ENCODE measurements around the gene BOC. TPM values are rescaled to one million over a fixed set of nuclear protein-coding genes. Genes with fewer than 3 reads are reported as not detected.

Gene BOC
- total and polyA plus RNA-seq, 2 of the 8 experiments (the other 6 are each of a cell fraction or from before 2014, with no cell fraction given): 6.9 to 9.3 TPM

GRCh38 chr3:113279686-113280085, 68.3 kb downstream of the BOC start:
- no peaks in the 10 kb centered on the region for H3K79me2 ChIP-seq (ENCODE audit: control insufficient read depth in 1 of 2, insufficient read depth in 2 of 2, low read length in 2 of 2)
- no peak overlapping the region for H3K14ac ChIP-seq (ENCODE audit: insufficient read length)
- H3K4me2 ChIP-seq (ENCODE audit: insufficient read depth in 1 of 2, low read depth in 2 of 2, low read length in 2 of 2): no peak overlapping the region
- no peak overlapping the region for H2AFZ ChIP-seq (ENCODE audit: low read length)
- H2BK120ac ChIP-seq (replicated peaks; ENCODE audit: low read depth, low read length): no peak overlapping the region
- H4K20me1 ChIP-seq (replicated peaks in 1 of 2; ENCODE audit: control insufficient read depth in 1 of 2, insufficient read depth in 2 of 2, low read length in 2 of 2): no peaks in the 10 kb centered on the region
- no peak overlapping the region for H2BK15ac ChIP-seq (ENCODE audit: low read length)
- CTCF ChIA-PET (ENCODE audit: partially characterized antibody): interaction anchor here (0.6 to 7.4 kb wide), 21 partner anchors 8 to 227 kb away, joined by 3 to 63 read pairs (median 4); partner anchors contain the start of gene BOC
- POLR2A ChIA-PET (ENCODE audit: partially characterized antibody): no interaction called here
- no peak overlapping the region; the same call in 1 of the 2 replicates for H4K8ac ChIP-seq (ENCODE audit: extremely low read depth, insufficient read depth, low read length)
- DNase-seq (ENCODE audit: low read depth in 1 of 2, low spot score in 2 of 2) (no peak), FAIRE-seq (no peak)
- no peaks in the 10 kb centered on the region for H3K27me3 ChIP-seq (replicated peaks in 1 of 4; ENCODE audit: control insufficient read depth in 3 of 4, extremely low read depth in 1 of 4, insufficient read depth in 3 of 4, low read length in 3 of 4)
- no peak overlapping the region for H2BK20ac ChIP-seq (ENCODE audit: low read length)
- H3K36me3 ChIP-seq (ENCODE audit: control insufficient read depth in 2 of 4, insufficient read depth in 4 of 4, low read length in 3 of 4): peaks cover 0 to 4% (median 0%) of the 10 kb centered on the region in 4 experiments; a peak in 4 of 8 replicates
- no peak overlapping the region for H3K23ac ChIP-seq (ENCODE audit: insufficient read length)
- no peak overlapping the region for H3K4ac ChIP-seq (replicated peaks; ENCODE audit: insufficient read length, low read depth, low read length)
- no peak overlapping the region for H3K18ac ChIP-seq (ENCODE audit: extremely low read depth, low read length)
- no peaks in the 10 kb centered on the region for H3K23me2 ChIP-seq (ENCODE audit: low read depth, low read length)
- H4K5ac ChIP-seq (ENCODE audit: insufficient read length, low read depth, low read length): no peak overlapping the region
- H3K4me1 ChIP-seq (replicated peaks in 1 of 4; ENCODE audit: control insufficient read depth in 3 of 4, insufficient read depth in 4 of 4, low read length in 3 of 4): peaks cover 0 to 11% (median 5%) of the 10 kb centered on the region in 4 experiments; a peak in 5 of 7 replicates
- WGBS, 2 experiments (ENCODE audit: extremely low coverage in 1 of 2, insufficient coverage in 1 of 2, insufficient read length in 1 of 2, insufficient replicate concordance in 2 of 2, low coverage in 1 of 2, low lambda C conversion rate in 2 of 2, missing lambda C conversion rate in 1 of 2): 93% methylated on average over 17 of the region's 17 CpGs; no CpG with 5 or more reads in 1 of the 2 experiments
- H3K56ac ChIP-seq (replicated peaks; ENCODE audit: insufficient read length, low read depth, low read length): no peak overlapping the region
- no peak overlapping the region for H2BK5ac ChIP-seq (ENCODE audit: low read depth, low read length)
- H3K79me1 ChIP-seq (ENCODE audit: low read depth, low read length): no peaks in the 10 kb centered on the region
- H2BK12ac ChIP-seq (ENCODE audit: low read depth, low read length): no peak overlapping the region
- H2AK5ac ChIP-seq (ENCODE audit: low read depth, low read length): no peak overlapping the region
- H3K4me3 ChIP-seq (ENCODE audit: extremely low read depth in 1 of 4, insufficient read depth in 2 of 4, low read depth in 3 of 4, low read length in 4 of 4): no peak overlapping the region
- no peak overlapping the region for H3K9ac ChIP-seq (replicated peaks in 1 of 4; ENCODE audit: extremely low read depth in 1 of 4, low read depth in 3 of 4, low read length in 3 of 4)
- no peak overlapping the region for H3K27ac ChIP-seq (ENCODE audit: low read depth, low read length)
- H4K91ac ChIP-seq (replicated peaks; ENCODE audit: insufficient read length, low read length): no peak overlapping the region
- no peaks in the 10 kb centered on the region for H3K9me3 ChIP-seq (ENCODE audit: insufficient read depth in 2 of 2, low read depth in 1 of 2, low read length in 1 of 2)
- TF ChIP-seq RAD21 (IDR thresholded peaks at IDR 0.05 in 1 of 2, conservative IDR thresholded peaks at IDR 0.05 in 1 of 2; ENCODE audit: low read depth in 2 of 2, low read length in 2 of 2) (peak; percentile 34 to 52; a peak in 3 of 4 replicates), E2F6 (IDR thresholded peaks at IDR 0.05) (no peak), EGR1 (IDR thresholded peaks at IDR 0.05; ENCODE audit: borderline replicate concordance, low read depth, low read length) (no peak), ATF3 (IDR thresholded peaks at IDR 0.05; ENCODE audit: insufficient read depth, low read depth, low read length) (no peak), CBX5 (IDR thresholded peaks at IDR 0.05; ENCODE audit: low read depth, low read length) (no peak), HDAC2 (IDR thresholded peaks at IDR 0.05; ENCODE audit: borderline replicate concordance in 1 of 2, low read depth in 2 of 2, low read length in 2 of 2) (no peak), TAF7 (optimal IDR thresholded peaks at IDR 0.05; ENCODE audit: borderline replicate concordance, low read depth, low read length) (no peak), CTCF (IDR thresholded peaks at IDR 0.05; ENCODE audit: control extremely low read depth in 1 of 3, insufficient read depth in 1 of 3, low read depth in 1 of 3, low read length in 3 of 3) (peak; percentile 21 to 36 (median 31); a peak in 3 of 4 replicates), BRCA1 (IDR thresholded peaks at IDR 0.05; ENCODE audit: low read depth, low read length) (no peak)
